Measurements from ENCODE around the gene EMP2.

DNA sequence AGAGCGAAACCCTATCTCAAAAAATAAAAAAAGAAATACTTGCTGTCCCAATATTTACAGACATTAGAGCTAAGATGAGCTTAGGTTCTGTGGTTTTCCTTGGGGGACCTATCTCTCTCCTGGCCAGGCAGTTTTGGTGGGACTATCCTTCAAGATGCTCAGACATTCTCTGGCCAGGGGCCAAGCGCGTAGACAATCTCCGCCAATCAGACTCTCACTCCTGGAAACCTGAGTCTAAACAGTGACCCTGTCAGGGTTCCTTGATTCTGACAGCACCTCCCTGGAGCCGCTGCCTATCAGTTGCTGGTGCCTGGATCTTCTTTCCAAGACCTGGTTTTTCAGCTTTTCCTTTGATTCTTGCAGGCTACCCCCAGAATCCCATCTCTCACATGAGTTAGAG, 45.6 kb downstream of the EMP2 start:
- TF ChIP-seq, protein P1, sequence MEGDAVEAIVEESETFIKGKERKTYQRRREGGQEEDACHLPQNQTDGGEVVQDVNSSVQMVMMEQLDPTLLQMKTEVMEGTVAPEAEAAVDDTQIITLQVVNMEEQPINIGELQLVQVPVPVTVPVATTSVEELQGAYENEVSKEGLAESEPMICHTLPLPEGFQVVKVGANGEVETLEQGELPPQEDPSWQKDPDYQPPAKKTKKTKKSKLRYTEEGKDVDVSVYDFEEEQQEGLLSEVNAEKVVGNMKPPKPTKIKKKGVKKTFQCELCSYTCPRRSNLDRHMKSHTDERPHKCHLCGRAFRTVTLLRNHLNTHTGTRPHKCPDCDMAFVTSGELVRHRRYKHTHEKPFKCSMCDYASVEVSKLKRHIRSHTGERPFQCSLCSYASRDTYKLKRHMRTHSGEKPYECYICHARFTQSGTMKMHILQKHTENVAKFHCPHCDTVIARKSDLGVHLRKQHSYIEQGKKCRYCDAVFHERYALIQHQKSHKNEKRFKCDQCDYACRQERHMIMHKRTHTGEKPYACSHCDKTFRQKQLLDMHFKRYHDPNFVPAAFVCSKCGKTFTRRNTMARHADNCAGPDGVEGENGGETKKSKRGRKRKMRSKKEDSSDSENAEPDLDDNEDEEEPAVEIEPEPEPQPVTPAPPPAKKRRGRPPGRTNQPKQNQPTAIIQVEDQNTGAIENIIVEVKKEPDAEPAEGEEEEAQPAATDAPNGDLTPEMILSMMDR (IDR thresholded peaks at IDR 0.05) = no peak
- TF ChIP-seq POLR2A (IDR thresholded peaks at IDR 0.05) = no peak
- no peak for TF ChIP-seq POLR2AphosphoS5 (IDR thresholded peaks at IDR 0.05)
